Transverse colon (tissue), 4 donors: ENCODE measurements around the gene PMM1. TPM values are rescaled to one million over a fixed set of nuclear protein-coding genes. Genes with fewer than 3 reads are reported as not detected.

Experiments
- DNase-seq: peaks from one replicate; pipeline ENCODE4 v3.0.0-alpha.2; 2019
- H3K27ac ChIP-seq, 4 donors: fragments of 200-600 bp; sonication (generic); 2 replicates each; pipeline ENCODE4 v1.5.1; 2016 to 2018; ENCODE audit warnings: inconsistent platforms in 4 of 4
- H3K27me3 ChIP-seq: fragments of 200-600 bp; sonication (generic); 2 replicates; pipeline ENCODE4 v1.5.1; 2017; ENCODE audit warnings: inconsistent platforms
- H3K36me3 ChIP-seq, 4 donors: fragments of 200-600 bp; sonication (generic); 2 replicates each; pipeline ENCODE4 v1.5.1; 2017 to 2019; ENCODE audit warnings: inconsistent platforms in 4 of 4
- H3K4me1 ChIP-seq, 4 donors: fragments of 200-600 bp; sonication (generic); 2 replicates each; pipeline ENCODE4 v1.5.1; 2017 to 2020; ENCODE audit warnings: inconsistent platforms in 4 of 4
- H3K4me3 ChIP-seq, 4 donors: fragments of 200-600 bp; sonication (generic); 1 replicate in 1 of 4; 2 replicates in 3 of 4; pipeline versions ENCODE4 v1.5.1 to v1.6.1; 2017 to 2019; ENCODE audit warnings: inconsistent platforms in 4 of 4
- H3K9me3 ChIP-seq, 2 donors: fragments of 200-600 bp; sonication (generic); 2 replicates each; pipeline ENCODE4 v1.5.1; 2017 to 2019; ENCODE audit warnings: inconsistent platforms in 2 of 2
- EP300 ChIP-seq: sonication (generic); formaldehyde crosslinking; IDR thresholded peaks from one replicate; pipeline ENCODE4 v1.6.1; 2017; ENCODE audit warnings: antibody characterized with exemption, low read depth
- POLR2A ChIP-seq: fragments of 450-650 bp; IDR thresholded peaks from one replicate; pipeline ENCODE4 v1.6.1; 2016; ENCODE audit warnings: antibody characterized with exemption, mild to moderate bottlenecking, moderate library complexity
- POLR2AphosphoS5 ChIP-seq, 3 donors: sonication (generic); formaldehyde crosslinking; IDR thresholded peaks; one replicate each; pipeline ENCODE4 v1.6.1; 2016; ENCODE audit warnings: antibody characterized with exemption in 3 of 3
- WGBS, 2 donors: methylation state at CpG; one replicate each; pipeline ENCODE4 v1.1.5; 2018; ENCODE audit warnings: low coverage in 1 of 2; 5-methylcytosine and 5-hydroxymethylcytosine counted together
- in situ Hi-C, 4 donors: fragments of 200-750 bp; cut with MboI; loops; one replicate each; pipeline versions ENCODE4 v1.15.0 to v1.15.1; 2017; ENCODE audit warnings: low sequenced_read_pairs in 3 of 4, low pct_ligation_motif_present in 1 of 4, low pct_unique_long_range_greater_than_20kb in 1 of 4
- intact Hi-C: fragments of 100-400 bp; cut with DNase I; formaldehyde crosslinking; loops from one replicate; pipeline ENCODE4 v1.15.1; 2023; ENCODE audit warnings: low total_unique reads
- total RNA-seq, 4 donors: library from RNA; depleted of rRNA; stranded (reverse); fragments of >200 nt; gene quantifications; one replicate each; pipeline ENCODE4 v1.1.0, GENCODE V29; 2016
- TF ChIP-seq, protein P1 (sequence below), 5 experiments: fragments of 200-600 bp in 3 of 5; fragments of 450-650 bp in 2 of 5; sonication (generic) in 3 of 5; IDR thresholded peaks; 1 replicate in 2 of 5; 2 replicates in 3 of 5; pipeline ENCODE4 v1.5.1; 2016 to 2017; ENCODE audit warnings: antibody characterized with exemption in 5 of 5, inconsistent platforms in 3 of 5, mild to moderate bottlenecking in 2 of 5, moderate library complexity in 1 of 5

PMM1 gene
- total RNA-seq, 4 donors from 2014 or later: 104 to 262 (median 128) TPM

DNA sequence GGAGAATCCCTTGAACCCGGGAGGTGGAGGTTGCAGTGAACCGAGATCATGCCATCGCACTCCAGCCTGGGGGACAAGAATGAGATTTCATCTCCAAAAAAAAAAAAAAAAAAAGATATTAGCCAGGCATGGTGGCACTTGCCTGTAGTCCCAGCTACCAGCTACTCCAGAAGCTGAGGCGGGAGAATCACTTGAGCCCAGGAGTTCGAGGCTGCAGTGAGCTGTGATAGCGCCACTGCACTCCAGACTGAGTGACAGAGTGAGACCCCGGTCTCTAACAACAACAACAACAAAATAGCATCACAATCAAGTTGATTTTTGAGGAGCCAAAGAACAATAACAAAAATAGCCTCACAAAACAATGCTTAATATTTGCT, 2.3 kb downstream of the PMM1 start:
- 55 to 72% methylated on average over 5 to 7 of the region's 7 CpGs for WGBS, 2 donors
- in situ Hi-C loops: no loop called here

DNA sequence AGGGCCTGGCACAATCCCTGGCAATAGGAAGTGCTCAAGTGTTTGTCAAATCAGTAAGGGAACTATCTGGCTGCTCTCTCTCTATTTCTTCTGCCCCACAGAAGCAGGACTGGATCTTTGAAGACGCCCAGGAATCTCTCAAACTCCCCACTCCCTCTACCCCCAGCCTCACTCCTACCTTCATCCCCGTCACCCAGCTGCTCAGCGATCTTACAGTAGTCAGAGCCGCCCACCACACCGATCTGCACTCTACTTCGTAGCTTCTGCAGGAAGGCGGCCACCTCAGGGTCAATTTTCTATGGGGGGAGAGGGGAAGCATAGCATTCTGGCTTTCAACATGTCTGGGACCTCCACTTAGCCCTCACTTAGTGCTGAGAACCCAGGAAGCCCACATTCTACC, 3.7 kb downstream of the PMM1 start:
- H3K27me3 ChIP-seq: no peaks in the 10 kb centered on the region
- no peak overlapping the region for H3K27ac ChIP-seq
- H3K36me3 ChIP-seq: peaks cover 0 to 23% (median 0%) of the 10 kb centered on the region in 4 donors
- in situ Hi-C loops: no loop called here
- no peak for DNase-seq
- peaks cover 3 to 29% (median 12%) of the 10 kb centered on the region in 4 donors for H3K4me1 ChIP-seq
- H3K4me3 ChIP-seq: no peak overlapping the region
- TF ChIP-seq POLR2AphosphoS5 (IDR thresholded peaks at IDR 0.05) (no peak), EP300 (no peak), POLR2A (no peak)
- TF ChIP-seq, protein P1, sequence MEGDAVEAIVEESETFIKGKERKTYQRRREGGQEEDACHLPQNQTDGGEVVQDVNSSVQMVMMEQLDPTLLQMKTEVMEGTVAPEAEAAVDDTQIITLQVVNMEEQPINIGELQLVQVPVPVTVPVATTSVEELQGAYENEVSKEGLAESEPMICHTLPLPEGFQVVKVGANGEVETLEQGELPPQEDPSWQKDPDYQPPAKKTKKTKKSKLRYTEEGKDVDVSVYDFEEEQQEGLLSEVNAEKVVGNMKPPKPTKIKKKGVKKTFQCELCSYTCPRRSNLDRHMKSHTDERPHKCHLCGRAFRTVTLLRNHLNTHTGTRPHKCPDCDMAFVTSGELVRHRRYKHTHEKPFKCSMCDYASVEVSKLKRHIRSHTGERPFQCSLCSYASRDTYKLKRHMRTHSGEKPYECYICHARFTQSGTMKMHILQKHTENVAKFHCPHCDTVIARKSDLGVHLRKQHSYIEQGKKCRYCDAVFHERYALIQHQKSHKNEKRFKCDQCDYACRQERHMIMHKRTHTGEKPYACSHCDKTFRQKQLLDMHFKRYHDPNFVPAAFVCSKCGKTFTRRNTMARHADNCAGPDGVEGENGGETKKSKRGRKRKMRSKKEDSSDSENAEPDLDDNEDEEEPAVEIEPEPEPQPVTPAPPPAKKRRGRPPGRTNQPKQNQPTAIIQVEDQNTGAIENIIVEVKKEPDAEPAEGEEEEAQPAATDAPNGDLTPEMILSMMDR (IDR thresholded peaks at IDR 0.05): no peak
- 95 to 100% methylated on average over 1 to 7 of the region's 7 CpGs for WGBS, 2 donors
- no peaks in the 10 kb centered on the region for H3K9me3 ChIP-seq
- intact Hi-C loops: no loop called here

More for the DNA sequence above, 2.3 kb downstream of the PMM1 start:
- peaks cover 0 to 21% (median 0%) of the 10 kb centered on the region in 4 donors for H3K36me3 ChIP-seq
- peaks cover 3 to 29% (median 12%) of the 10 kb centered on the region in 4 donors for H3K4me1 ChIP-seq
- no peaks in the 10 kb centered on the region for H3K9me3 ChIP-seq
- no peaks in the 10 kb centered on the region for H3K27me3 ChIP-seq
- DNase-seq: no peak
- peak overlapping the region; percentile 86 to 91 (median 88) for H3K27ac ChIP-seq
- intact Hi-C loops: no loop called here
- H3K4me3 ChIP-seq: peak overlapping the region in 1 of 4 donors; percentile 97
- TF ChIP-seq POLR2A (no peak), POLR2AphosphoS5 (IDR thresholded peaks at IDR 0.05) (no peak), EP300 (no peak)
- TF ChIP-seq, protein P1 (IDR thresholded peaks at IDR 0.05): no peak

DNA sequence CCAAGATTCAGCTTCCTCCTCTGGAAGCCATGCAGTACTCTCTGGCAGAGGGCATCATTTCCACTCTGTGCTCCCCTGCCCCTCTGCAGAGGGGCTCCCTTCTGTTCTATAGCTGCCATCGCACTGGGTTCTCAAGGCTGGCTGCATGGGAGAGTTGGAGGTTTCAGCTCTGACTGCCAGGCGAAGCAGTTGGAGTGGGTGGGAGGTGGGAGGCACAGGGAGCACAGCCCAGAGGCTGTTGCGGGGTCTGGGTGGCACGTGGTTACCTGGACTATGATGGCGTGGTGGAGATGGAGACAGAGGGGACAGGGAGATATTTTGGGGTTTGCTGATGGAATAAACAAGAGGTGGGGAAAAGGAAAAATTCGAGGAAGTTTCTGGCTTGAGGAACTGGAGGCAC, 4.8 kb downstream of the PMM1 start:
- Histone ChIP-seq H3K27me3 (no peaks in the 10 kb centered on the region), H3K9me3 (no peaks in the 10 kb centered on the region), H3K27ac (no peak overlapping the region), H3K36me3 (peaks cover 0 to 23% (median under 1%) of the 10 kb centered on the region in 4 donors), H3K4me1 (peaks cover 3 to 22% (median 12%) of the 10 kb centered on the region in 4 donors), H3K4me3 (no peak overlapping the region)
- intact Hi-C loops (no loop called here), in situ Hi-C loops (no loop called here)
- WGBS, 2 donors: 89 to 100% methylated on average over 1 to 6 of the region's 6 CpGs
- no peak for DNase-seq
- TF ChIP-seq EP300: no peak

DNA sequence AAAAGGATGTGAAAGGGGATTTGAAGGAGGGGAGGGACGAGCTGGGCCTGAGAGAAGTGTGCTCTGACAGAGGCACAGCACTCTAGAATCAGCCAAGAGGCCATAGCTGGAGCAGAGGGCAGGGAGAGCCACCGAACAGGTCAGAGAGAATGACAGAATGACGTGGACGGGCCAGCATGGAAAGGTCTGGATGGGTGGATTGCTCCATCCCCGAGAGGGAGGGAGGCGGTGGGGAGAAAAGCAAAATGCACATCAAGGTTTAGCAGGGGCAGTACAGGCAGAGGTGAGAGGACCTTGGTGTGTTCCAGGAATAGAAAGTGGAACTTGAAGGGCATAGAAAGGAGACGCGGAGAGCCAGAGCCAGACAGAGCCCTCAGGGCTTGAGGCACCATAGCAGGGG, 6.9 kb downstream of the PMM1 start:
- in situ Hi-C loops: no loop called here
- WGBS, 2 donors: 70 to 83% methylated on average over 6 to 8 of the region's 8 CpGs
- no peak for DNase-seq
- TF ChIP-seq, protein P1 (IDR thresholded peaks at IDR 0.05): no peak
- TF ChIP-seq POLR2A (no peak), EP300 (no peak), POLR2AphosphoS5 (IDR thresholded peaks at IDR 0.05) (no peak)
- H3K27ac ChIP-seq: no peak overlapping the region
- H3K36me3 ChIP-seq: peaks cover 0 to 23% (median 8%) of the 10 kb centered on the region in 4 donors
- no peak overlapping the region for H3K4me3 ChIP-seq
- no peaks in the 10 kb centered on the region for H3K27me3 ChIP-seq
- intact Hi-C loops: no loop called here
- H3K9me3 ChIP-seq: no peaks in the 10 kb centered on the region
- H3K4me1 ChIP-seq: peaks cover 0 to 8% (median 0%) of the 10 kb centered on the region in 4 donors

DNA sequence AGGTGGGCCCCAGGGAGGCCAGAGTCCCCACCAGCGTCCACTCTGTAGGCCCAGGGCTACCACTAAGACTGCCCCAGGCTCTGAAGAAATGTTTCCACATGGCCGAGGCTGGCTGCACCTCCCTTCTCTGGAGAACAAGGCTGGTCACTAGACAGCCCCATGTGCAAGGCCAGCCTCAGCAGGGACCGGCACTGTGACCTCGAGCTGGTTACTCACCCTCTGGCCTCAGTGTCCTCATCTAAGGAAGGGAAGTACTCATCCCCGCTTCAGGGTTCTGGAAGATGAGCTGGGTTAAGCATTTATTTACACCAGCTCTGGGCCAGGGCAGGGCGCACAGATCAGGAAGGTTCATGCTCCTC, 9.7 kb downstream of the PMM1 start:
- intact Hi-C loops (no loop called here), in situ Hi-C loops (no loop called here)
- TF ChIP-seq, protein P1 (IDR thresholded peaks at IDR 0.05): no peak
- no peak for TF ChIP-seq POLR2A
- no peak for TF ChIP-seq EP300
- TF ChIP-seq POLR2AphosphoS5 (IDR thresholded peaks at IDR 0.05): no peak
- DNase-seq: no peak
- no peaks in the 10 kb centered on the region for H3K27me3 ChIP-seq
- no peak overlapping the region for H3K4me3 ChIP-seq
- H3K27ac ChIP-seq: no peak overlapping the region
- peaks cover 0 to under 1% (median 0%) of the 10 kb centered on the region in 4 donors for H3K4me1 ChIP-seq
- peaks cover 0 to 22% (median 8%) of the 10 kb centered on the region in 4 donors for H3K36me3 ChIP-seq
- H3K9me3 ChIP-seq: no peaks in the 10 kb centered on the region
- WGBS, 2 donors: 89% methylated on average over 6 of the region's 6 CpGs; no CpG with 5 or more reads in 1 of the 2 donors
